Nucleus accumbens (tissue), 56 donors: ENCODE measurements around the gene FAM3B.

Experiments used
- DNase-seq, 56 donors: peaks; one replicate each; lab custom pipeline; 2025; lab: John Stamatoyannopoulos, UW

The FAM3B gene

DNA sequence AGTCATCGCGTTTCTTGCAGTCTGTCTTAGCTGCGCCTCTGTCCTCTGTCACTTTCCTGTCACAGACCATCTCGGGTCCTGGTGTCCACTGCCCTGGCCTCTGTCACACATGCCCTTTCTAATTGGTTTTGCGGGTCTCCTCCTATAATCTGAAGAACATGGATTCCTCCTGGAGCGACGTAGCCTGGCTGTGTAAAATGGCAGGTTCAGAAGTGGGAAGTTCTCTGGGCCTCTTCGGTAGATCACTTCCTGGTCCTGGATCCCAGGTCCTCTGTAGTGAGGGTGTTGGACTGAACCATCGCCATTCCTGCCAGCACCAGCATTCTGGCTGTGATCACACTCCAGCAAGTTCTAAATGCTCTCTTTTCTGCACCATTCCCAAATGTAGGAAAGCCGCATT lies 857 bp downstream of the FAM3B start:
- no peak for DNase-seq

GRCh38 chr21:41318218-41318617 lies 1.6 kb downstream of the FAM3B start:
- no peak for DNase-seq

DNA sequence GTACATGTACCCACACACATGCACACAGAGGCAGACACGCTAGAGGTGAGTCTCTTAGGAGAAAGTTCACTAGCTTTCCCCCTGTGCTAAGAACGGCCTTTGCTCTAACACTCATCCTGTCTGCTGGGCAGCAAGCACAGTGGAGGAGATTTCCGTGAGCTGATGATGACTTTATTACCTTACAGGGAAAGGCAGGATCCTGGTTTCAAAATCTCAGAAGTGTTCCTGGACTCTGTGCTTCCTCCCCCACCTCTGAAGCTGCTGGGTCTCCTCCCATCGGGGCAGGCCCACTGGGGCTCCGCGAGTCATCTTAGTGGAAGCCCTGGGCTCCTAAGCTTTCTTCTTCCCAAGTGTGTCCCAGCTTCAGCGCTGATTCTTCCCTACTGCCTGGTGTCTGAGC lies 2.7 kb downstream of the FAM3B start:
- no peak for DNase-seq

GRCh38 chr21:41321211-41321907 lies 4.8 kb downstream of the FAM3B start:
- DNase-seq = no peak

- DNase-seq = no peak
Measured at GRCh38 chr21:41321908-41322495, 5.4 kb downstream of the FAM3B start.

DNA sequence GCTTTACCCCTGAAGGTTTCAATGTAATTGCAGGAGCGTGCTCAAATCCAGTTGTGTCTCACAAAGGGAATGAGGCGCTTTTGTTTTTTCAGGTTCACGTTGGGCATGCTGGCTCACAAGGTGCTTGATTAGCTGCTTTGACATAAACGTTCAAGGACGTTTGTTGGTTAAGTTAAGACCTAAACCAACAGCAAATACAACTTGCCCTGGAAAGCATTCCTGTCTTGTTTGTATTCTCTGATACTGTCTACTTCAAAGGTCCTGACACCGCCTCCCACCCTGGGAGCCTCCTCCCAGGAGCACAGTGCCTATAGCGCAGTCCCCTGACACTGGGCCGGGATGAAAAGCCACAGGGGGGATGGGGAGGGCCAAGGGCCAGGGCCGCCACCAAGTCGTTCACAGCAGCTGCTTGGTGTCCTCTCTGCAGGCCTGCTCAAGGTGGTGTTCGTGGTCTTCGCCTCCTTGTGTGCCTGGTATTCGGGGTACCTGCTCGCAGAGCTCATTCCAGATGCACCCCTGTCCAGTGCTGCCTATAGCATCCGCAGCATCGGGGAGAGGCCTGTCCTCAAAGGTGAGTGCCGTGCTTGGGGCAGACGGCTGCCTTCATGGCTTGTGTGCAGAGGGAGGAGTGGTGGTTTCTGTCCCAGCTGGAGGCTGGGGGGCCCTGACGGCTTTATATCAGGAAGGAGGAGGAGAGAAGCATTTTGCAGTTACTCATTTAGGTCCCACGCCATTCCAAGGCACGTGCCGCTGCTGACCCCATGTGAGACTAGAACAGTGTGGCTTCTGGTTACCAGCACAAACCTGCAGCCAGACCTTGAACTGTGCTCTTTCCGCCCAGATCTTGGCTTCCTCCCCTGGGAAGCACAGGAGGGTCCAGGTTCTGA lies 6.1 kb downstream of the FAM3B start:
- no peak for DNase-seq

DNA sequence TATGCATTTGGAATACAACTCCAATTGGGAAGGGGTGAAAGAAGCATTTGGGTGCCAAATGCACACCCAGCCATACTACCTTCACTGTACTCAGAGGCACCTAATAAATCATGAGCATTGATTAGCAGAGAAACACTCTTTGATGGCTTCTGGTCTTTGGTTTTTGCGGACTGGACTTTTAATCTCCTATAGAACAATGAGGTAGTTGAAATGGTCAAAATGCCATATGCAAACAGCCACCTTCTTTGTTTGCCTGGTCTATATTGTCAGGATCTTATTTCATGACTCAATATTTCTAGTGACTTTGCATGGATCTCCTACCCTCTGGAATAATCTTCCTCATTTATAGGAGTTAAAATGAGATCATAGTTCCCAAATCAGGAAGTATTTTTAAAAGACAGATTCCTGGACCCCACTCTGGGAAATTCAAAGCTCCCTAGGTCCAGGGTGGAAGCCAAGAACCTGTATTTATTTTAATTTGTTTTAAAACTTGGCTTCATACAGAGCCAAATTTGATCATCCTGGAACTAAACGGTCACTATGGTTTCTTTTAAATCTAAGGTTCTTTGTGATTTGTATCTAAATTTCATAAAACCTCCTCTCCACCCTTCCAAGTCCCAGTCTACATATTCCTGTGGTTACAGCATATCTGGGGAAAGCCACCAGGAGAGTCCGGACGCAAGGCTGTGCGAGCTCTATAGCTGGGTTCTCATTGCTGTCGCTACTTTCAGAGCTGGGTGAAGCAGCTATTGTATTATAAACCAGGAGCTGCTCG lies 8.7 kb downstream of the FAM3B start:
- no peak for DNase-seq

DNA sequence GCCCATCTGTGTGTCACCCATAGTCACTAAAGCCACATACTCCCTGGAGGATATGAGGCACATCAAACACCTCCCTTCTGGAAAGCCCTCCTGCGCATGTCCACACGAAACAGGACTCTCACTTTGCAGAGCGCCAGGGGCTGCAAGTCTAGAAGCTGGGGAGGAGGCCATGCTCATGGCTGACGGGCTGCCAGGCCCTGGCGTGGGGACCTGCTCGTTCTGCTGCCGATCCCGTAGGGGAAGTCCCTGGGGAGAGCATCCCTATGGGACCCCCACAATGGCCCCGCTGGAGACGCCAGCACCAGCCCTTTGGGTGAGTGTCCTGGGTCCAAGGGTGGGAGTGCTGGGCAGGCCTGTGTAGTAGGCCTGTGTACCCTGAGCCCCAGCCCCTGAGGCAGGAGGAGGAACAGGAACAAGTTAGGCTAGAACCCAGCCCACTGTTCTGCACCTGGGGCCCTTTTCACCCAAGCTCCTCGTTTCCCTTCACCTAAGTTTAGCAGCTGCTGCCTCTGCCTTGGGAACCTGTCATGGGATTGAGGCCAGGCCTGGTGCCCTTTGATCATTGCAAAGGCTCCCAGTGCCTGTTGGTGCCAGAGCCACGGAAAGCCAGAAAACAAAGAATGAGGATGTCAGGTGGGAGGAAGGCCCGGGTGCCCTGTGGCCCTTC lies 9.9 kb downstream of the FAM3B start:
- no peak for DNase-seq

DNA sequence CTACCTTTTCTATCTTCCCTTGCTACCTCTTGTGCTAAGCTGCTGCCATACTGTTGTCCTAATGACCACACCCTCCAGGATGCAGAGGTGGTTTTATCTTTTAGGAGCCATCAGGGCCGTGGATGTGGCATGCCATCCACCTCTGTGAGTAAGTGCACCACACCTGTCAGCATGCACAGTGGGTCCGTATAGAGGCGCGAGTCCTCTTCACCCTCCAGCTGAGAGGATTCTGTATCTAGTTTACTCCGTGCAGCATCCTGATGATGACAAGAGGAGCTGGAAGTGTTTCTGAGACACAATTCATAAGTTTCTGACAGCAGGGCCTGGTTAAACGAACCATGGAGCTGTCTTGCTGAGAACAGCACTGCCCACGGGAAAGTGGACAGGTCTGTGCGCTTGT lies 11.2 kb downstream of the FAM3B start:
- no peak for DNase-seq

DNA sequence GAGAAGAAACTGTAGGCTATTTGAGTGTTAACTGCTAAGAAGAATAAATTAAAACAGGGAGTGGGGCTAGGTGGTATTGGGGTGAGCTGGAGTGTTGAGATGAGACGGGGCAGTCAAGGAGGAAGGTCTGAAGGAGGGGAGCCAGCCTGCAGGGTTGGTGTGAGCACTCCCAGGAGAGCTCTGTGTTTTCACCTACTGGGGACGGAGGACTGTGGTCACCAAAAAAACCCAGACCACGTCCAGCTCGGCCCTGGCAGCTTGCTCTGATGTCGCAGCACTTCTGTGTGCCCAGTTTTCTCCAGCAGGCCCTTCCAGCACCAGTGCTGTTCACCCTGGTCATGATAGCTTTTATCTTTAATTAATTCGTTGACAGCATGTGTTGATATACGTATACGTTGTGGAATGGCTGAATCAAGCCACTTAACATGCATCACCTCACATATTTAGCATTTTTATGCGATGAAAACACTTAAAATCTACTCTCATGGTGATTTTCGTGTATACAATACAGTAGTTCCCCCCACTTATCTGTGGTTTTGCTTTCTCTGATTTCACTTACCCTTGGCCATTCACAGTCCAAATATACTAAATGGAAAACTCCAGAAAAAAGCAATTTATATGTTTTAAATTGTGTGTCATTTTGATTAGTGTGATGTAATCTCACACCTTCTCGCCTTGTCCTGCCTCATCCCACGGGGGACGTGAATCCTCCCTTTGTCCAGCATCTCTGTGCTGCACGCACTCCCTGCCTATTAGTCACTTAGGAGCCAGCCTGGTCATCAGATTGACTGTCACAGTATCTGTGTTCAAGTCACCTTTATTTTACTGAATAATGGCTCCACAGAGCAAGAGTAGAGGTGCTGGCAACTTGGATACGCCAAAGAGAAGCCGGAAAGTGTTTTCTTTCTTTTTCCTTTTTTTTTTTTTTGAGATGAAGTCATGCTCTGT lies 12.3 kb downstream of the FAM3B start:
- DNase-seq = no peak

GRCh38 chr21:41333752-41334151 lies 17.2 kb downstream of the FAM3B start:
- no peak for DNase-seq

DNA sequence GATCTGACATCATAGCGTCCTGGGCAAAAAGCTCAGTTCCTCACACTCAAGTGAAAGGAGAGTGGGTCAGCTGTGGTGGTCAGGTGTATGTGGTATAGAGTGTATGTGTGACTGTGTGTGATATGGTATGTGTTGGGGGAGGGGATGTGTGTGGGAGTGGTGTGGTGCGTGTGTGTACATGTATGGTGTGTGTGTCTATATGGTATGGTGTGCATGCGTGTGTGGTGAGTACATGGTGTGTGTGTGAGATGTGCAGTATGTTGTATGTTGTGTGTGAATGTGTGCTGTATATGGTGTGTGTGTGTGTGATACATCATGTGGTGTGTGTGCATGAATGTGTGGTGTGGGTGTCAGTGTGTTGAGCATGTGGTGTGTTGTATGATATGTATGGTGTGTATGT lies 20.9 kb downstream of the FAM3B start:
- no peak for DNase-seq

GRCh38 chr21:41338455-41338854 lies 21.9 kb downstream of the FAM3B start:
- no peak for DNase-seq

DNA sequence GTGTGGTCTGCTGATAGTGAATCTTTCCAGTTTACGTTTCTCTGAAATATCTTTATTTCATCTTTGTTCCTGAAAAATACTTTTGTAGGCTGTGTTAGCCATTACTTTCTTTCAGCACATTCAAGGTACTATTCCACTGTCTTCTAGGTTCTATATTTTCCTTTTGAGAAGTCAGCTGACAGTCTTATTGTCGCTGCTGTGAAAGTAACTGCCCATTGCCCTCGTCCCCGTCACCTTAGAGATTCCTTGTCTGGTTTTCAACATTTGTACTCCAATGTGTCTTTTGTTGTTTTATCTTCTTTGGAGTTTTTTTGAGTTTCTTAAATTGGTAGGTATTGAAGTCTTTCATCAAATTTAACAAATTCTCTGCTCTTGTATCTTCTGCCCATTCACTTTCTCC lies 25.4 kb downstream of the FAM3B start:
- DNase-seq = no peak

GRCh38 chr21:41344146-41344545 lies 27.5 kb downstream of the FAM3B start:
- no peak for DNase-seq

- DNase-seq = no peak
Measured at GRCh38 chr21:41345356-41345755, 28.8 kb downstream of the FAM3B start.

DNA sequence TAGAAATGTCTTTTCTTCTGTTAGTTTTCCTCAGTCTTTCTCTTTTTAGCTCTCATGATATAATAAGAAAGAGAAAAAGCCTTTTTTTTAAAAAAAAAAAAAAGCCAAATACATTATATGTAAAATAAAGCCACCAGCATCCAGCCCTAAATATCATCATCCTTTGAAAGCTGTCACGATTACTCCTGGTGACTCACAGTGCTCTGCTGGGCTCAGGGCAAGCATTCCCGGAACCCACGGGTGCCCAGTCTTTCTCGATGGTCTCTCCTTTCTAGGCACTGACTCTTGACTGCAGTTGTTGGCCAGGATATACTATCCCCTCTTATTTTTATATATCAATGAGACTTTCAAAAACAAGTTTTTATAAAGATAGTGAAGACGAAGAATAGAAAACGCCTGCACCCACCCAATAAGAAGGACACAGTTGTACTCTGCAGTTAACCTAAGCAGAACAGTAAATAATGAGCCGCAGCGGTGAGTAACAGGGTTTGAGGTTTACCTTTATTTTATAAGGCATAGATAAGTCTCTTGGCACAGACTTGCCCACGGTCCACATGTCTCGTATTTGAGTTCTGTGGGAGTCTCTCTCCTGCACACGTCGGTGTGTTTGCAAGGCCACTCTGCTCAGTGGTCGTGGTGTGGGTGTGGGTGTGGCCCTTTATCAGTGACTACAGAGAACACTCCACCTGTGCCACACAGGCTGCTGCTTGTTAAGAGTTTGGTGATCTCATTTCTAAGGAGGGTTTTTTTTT lies 29.5 kb downstream of the FAM3B start:
- DNase-seq = no peak

- no peak for DNase-seq
Measured at GRCh38 chr21:41346758-41347157, 30.2 kb downstream of the FAM3B start.
